HG03280 (cell line): ENCODE data around the gene MVK.

Source experiments
- ATAC-seq: cut with Tn5 transposase; IDR thresholded peaks from one replicate; pipeline ENCODE4 v1.9.1; 2021; ENCODE audit warnings: mild to moderate bottlenecking, moderate library complexity; ENCODE audit not compliant: unreplicated experiment

MVK gene

GRCh38 chr12:109626378-109627115, 53.0 kb downstream of the MVK start:
- no peak for ATAC-seq

GRCh38 chr12:109627633-109628032, 54.0 kb downstream of the MVK start:
- no peak for ATAC-seq

DNA sequence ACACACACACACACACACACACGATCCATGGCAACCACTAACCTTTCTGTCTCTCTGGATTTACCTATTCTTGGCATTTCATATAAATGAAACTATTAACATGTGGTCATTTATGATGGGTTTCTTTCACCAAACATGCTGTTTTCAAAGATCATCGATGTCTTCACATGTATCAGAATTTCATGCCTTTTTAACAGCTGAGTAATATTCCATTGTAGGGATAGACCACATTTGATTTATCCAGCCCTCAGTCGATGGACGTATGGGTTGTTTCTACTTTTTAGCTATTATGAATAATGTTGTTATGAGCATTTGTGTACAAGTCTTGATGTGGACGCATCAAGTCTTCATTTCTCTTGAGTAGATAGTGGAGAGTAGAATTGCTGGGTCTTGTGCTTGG, 56.5 kb downstream of the MVK start:
- no peak for ATAC-seq

DNA sequence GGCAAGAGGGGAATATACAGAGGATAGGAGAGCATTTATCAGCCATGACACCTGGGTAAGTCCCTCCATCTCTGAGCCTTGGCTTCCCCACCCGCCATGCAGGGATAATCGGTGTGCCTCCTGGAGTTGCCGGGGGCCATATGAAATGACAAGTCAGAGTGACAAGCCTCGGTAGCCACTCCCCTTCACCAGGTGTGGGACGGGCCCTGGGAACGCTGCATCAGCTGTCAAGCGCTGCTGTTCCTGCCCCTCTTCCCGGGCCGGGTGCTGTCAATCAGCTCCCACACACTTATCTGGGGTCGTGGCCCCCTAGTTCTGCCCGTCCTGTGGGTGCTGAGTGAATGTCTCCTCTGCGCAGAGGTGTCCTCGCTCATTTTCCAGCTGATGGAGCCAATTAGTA, 57.2 kb downstream of the MVK start:
- no peak for ATAC-seq

GRCh38 chr12:109631302-109631701, 57.7 kb downstream of the MVK start:
- no peak for ATAC-seq

DNA sequence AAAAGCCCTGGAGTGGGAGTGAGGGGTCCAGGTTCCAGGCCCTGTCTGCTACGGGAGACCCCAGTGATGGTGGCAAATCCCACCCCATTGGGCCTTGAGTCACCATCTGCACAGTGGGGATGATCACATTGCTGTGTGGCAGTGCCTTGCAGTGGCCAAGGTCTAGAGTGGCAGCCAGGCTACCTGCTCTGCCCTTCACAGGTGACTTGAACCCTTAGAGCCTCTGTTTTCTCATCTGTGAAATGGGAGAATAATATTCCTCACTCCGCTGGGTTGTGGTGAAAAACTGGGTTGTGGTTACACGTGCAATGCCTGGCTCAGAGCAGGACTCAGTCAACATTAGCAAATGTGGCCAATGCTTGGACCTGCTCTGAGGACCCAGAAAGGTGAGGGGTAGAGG, 58.2 kb downstream of the MVK start:
- ATAC-seq: no peak

GRCh38 chr12:109632342-109632741, 58.7 kb downstream of the MVK start:
- ATAC-seq: no peak

DNA sequence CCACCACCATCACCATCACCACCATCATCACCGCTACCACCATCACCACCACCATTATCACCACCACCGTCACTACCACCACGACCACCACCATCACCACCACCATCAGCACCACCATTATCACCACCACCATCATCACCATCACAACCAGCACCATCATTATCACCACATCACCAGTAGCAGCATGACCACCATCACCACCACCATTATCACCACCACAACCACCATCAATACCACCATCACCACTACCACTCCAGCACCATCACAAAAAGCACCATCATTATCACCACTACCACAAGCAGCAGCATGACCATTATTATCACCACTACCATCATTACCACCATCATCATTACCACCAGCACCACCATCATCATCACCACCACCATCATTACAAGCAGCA, 62.1 kb downstream of the MVK start:
- no peak for ATAC-seq

DNA sequence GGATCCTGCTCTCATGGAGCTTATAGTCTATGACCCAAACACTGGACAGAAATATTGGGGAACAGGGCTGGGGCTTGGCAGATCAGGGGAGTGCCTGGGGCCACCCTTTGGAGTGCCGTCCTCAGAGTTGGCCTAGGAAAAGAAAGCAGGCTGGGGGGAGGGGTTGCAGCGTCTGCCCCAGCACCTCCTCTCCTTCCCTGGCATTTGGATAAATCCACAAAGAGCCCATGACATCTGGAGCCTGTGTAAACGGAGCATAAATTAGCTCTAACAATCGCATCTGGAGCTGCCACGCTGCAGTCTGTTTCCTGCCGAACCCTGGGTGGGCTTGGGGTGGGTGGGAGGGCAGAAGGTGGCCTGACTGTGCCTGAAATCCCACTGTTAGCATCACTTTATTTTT, 63.8 kb downstream of the MVK start:
- no peak for ATAC-seq

- no peak for ATAC-seq
These were observed 64.4 kb downstream of the MVK start for GRCh38 chr12:109637996-109638395.

DNA sequence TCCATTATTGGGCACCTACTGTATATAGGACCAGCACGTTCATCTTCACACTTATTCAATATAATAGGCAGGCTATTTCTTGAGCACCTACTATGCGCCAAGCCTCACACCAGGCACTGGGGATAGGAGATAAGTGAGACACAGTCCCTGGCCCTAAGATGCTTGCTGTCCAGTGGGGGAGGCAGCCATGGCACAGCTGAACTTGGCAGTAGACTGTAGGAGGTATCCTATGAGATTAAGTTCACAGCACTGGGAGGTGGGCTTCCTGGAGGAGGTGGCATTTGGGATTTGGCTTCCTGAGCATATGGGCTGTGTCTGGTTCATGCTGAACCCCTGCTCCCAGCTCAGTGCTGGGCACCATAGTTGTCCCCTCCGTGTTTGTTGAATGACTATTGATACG, 65.1 kb downstream of the MVK start:
- ATAC-seq: no peak

GRCh38 chr12:109639151-109639872, 65.7 kb downstream of the MVK start:
- no peak for ATAC-seq

GRCh38 chr12:109640961-109641360, 67.4 kb downstream of the MVK start:
- ATAC-seq: no peak

DNA sequence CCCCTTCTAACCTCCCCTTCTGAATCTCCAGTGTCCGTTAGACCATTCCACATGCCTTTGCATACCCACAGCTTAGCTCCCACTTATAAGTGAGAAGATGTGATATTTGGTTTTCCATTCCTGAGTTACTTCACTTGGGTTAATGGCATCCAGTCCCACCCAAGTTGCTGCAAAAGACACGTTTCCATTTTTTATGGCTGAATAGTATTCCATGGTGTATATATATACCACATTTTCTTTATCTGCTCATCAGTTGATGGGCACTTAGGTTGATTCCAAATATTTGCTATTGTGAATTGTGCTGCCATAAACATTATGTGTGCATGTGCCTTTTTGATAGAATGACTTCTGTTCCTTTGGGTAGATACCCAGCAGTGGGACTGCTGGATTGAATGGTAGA, 67.8 kb downstream of the MVK start:
- ATAC-seq: no peak

- no peak for ATAC-seq
These were observed 69.0 kb downstream of the MVK start for GRCh38 chr12:109642506-109643132.

DNA sequence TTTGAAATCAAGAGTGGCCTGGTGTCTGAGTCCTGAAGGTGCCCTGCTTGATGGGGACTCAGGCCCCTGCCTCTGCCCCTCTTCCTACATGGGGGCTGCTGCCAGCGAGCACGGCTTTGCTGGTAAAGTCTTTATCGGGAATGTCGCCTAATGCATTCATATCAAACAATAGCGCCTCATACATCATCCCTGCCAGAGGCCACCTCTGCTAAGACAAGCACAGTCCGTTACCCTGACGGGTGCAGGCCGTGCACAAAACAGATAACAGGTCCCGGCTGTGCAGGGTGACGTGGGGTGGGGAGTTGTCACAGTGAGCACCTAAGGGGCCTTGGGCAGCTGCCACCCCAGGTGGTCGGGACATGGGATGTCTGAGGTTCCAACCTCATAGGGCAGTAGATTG, 71.6 kb downstream of the MVK start:
- ATAC-seq: no peak

GRCh38 chr12:109645708-109646107, 72.1 kb downstream of the MVK start:
- no peak for ATAC-seq
